NOMO-1 treated with DMSO at 0.1 percent for 48 hours (cell line): ENCODE results near the gene QRFP.

Experiments used
- DNase-seq: peaks from one replicate; lab custom pipeline; 2025; ENCODE audit not compliant: unreplicated experiment; lab: John Stamatoyannopoulos, UW

QRFP gene

DNA sequence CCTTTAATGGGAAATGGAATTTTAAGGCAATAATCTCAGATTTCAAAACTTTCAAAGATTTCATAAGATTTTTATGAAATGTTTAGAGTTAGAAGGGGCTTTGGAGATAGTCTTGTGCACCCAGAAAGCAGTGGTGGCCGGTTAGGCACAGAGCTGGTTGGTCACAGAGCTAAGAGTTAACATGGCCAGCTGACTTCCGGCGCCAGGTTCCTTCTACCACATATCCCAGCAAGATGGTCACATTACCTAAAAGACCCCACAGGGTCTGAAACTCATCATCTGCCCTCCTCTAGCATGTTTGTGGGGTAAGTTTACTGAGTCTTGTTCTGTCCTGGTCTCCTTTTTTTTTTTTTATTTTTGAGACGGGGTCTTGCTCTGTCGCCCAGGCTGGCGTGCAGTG lies 19.3 kb downstream of the QRFP start:
- no peak for DNase-seq

DNA sequence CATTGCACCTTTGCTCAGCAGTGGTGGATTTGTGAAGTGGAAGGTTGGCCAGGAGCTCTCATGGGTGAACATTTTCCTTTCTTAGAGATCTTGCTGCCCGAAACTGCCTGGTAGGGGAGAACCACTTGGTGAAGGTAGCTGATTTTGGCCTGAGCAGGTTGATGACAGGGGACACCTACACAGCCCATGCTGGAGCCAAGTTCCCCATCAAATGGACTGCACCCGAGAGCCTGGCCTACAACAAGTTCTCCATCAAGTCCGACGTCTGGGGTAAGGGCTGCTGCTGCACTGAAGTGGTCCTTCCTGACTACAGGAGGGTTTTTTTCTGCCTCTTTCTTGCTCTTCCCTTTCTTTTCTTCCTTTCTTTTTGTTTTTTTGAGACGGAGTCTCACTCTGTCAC lies 21.8 kb downstream of the QRFP start:
- DNase-seq, result no peak

DNA sequence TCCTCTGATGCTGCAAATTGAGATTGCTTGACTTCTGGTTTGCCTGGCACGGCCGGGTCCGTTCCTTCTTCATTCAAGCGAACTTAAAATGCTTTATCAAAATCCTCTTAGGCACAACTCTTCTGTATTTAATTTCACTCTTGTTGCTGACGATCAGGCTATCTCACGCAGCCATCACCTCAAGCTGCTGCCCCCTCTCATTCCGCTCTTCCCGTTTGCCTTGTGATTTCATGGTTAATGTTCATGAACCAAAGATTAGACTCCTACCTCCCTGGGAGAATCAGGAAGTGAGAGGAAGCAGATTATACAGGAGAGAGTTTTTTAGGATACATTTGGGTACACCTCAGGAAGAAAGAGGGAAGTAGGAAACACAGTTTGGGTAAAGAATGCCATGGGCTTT lies 22.6 kb downstream of the QRFP start:
- no peak for DNase-seq

DNA sequence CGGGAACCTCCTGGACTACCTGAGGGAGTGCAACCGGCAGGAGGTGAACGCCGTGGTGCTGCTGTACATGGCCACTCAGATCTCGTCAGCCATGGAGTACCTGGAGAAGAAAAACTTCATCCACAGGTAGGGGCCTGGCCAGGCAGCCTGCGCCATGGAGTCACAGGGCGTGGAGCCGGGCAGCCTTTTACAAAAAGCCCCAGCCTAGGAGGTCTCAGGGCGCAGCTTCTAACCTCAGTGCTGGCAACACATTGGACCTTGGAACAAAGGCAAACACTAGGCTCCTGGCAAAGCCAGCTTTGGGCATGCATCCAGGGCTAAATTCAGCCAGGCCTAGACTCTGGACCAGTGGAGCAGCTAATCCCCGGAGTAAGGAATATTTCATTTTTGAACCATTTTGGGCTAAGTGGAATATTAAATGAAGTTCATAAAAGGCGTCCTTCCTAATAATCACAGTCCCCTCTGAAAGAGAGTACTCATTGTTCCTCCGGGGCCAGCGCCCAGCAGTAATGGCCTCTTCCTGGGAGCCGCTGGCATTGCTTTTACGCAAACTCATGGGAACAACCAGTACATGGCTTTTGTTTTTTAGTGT lies 23.6 kb downstream of the QRFP start:
- DNase-seq, result no peak

DNA sequence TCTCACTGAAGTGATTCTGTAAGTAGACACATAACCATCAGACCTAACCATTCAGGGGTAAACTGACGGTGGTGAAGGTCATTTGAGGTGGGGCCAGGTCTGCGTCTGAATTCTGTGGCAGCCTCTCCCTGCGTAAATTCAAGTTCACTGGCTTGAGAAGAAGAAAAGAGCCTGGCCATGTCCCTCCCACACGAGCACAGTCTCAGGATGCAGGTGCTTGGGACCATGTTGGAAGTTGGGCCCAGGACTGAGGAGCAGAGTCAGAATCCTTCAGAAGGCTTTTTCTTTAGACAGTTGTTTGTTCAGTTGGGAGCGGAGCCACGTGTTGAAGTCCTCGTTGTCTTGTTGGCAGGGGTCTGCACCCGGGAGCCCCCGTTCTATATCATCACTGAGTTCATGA lies 24.1 kb downstream of the QRFP start:
- no peak for DNase-seq

DNA sequence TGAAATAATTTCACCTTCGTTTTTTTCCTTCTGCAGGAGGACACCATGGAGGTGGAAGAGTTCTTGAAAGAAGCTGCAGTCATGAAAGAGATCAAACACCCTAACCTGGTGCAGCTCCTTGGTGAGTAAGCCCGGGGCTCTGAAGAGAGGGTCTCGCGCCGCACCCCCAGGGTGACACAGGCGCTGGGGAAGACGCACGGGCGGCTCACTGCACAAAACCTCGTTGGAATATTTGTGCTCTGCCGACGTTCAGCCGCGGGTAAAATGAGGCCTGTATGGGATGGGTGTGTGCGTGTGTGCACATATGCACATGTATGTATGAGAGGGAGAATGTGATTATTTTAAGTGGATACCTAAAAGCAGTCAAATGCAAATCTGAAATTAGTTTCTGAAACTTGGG lies 24.5 kb downstream of the QRFP start:
- DNase-seq, result no peak

DNA sequence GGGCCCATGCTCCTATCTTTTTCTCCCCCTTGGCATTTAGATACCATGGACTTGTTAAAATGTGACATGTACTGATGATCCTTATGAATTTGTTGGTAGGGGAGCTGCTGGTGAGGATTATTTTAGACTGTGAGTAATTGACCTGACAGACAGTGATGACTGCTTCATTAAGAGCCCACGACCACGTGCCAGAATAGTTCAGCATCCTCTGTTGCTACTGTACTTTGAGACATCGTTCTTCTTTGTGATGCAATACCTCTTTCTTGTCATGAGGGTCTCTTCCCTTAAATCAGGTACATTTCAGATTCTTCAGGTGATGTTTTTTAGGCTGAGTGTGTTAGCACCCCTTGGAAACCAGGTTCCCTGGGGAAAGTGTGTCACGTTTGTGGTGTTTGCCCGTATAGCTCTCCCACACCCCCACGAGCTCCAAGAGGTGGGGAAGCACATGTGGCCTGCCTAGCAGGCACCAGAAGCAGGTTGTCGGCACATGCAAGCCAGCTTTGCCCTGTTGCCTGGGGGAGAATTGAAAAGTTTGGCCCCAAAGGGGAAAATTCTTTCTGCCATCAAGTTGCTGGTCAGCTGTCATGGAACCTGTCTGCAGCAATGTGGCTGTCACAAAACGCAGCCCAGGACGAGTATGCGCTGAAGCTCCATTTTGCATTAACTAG lies 25.1 kb downstream of the QRFP start:
- no peak for DNase-seq

DNA sequence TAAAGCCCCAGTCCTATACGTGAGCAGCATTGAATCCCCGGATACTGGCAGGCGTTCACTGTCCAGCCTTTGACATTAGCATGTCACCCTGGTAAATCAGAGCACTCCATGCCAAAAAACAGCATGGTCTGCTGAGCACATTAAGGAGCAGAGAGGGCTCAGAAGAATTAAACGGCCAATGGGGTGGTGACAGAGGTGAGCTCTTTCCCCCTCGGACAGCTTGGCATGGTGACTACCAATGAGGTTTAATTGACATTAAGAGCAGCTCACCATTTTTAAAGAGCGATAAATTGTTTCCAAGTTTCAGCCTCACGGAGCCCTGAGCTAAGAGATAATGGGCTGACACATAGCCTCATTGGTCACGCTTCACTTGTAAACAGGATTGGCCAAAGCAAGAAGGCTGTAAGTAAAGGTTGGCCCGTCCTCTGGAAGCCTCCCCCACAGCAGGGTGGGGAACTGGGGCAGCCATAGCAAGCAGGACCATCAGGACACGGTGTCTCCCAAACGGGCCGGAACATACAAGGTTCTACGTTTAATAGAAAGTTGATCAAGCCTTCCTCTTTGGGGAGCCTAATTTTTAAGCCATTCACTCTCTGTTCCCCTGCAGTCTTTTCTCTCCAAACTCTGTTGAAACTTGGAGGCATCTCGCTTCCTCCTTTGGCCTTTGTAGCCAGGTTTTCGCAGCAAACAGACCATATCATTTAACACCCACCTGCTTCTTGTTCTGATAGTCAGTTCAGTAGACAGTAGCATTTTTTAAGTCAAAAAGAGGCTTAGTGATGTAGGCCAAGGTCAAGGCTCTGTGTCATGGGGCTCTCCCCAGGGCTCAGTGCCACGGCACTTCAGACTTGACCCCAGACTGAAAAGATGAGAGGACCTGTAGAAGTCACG lies 25.9 kb downstream of the QRFP start:
- no peak for DNase-seq

DNA sequence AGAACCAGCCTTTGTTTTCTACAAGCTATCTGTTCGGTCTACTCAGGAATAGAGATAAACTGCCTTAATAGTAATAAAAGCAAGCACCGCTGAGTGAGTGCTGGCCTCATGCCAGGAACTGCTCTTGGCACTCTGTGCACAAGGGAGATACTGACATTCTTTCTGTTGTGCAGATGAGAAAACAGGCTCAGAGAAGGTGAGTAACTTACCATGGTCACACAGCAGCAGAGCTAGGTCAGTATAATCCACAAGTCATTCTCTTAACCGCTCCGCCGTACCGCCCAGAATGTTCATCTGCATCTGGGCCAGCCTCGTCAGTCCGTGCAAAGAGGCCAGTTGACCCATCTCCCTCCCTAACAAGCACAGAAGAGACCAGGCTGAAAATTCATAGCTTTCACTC lies 27.4 kb downstream of the QRFP start:
- no peak for DNase-seq

DNA sequence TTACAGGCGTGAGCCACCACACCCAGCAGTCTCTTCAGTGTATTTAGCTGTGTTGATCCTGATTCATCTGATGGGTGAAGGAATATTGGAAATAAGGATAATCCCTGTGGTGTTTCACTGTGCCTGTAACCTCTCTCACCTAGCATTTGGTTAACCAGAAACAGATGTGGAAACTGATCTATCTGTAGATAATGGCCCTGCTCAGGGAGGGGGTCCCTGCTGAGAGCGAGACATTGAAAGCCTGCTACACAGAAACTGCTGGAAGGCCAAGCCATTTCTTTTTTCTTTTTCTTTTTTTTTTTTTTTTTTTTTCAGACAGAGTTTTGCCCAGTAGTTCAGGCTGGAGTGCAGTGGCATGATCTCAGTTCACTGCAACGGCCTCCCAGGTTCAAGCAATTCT lies 28.4 kb downstream of the QRFP start:
- no peak for DNase-seq

DNA sequence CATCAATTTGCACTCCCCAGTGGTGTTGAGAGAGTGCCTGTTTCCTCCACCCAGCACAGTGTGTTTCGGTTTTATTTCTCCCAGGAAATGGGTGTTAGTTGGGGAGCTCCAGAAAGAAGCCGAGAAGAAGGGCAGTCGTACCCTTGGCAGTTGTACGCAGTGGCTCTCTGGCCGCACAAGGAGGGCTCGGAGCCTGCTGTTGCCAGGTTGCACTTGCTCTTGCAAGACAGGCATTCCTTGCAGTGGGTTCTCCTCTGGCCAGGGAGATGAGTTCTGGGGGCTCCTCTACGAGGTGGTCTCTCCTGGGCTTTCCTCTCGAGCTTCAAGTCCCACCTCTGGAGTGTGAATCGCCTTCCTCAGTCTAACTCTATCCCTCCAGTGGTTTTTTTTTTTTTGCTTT lies 29.1 kb downstream of the QRFP start:
- DNase-seq, result no peak

DNA sequence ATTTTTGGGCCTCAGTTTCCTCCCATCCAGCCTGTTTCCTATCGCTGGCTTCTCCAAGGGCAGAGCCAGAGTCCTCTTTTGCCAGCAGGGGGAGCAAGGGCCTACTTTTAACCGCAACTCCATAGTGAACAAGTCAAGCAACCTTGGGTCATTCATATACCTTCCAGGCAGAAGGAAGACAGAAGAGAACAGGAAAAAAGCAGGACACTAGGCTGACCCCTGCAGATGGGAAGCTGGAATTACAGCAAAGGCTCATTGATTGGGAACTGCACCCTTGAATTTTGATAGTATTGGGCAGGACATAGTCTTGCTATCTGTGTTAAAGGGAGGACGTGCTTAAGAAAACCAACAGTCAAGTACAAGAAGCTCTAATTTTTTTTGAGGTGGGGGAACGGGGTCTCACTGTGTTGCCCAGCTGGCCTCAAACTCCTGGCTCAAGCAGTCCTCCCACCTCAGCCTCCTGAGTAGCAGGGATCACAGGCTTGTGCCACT lies 30.1 kb downstream of the QRFP start:
- DNase-seq, result peak; percentile 69

DNA sequence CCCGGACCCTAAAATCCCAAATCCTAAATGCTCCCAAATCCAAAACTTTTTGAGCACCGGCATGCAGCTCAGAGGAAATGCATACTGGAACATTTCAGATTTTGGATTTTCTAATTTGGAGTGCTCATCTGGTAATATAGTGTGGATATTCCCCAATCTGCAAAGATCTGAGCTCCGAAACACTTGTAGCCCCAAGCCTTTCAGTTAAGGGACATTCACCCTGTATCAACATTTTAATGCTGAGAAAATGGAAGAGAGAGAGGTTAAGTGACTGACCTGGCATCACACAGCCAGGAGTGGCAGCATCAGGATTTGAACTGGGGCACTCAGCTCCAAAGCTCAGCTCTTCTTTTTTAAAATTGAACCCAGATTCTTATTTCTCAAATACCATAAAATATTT lies 30.7 kb downstream of the QRFP start:
- no peak for DNase-seq

DNA sequence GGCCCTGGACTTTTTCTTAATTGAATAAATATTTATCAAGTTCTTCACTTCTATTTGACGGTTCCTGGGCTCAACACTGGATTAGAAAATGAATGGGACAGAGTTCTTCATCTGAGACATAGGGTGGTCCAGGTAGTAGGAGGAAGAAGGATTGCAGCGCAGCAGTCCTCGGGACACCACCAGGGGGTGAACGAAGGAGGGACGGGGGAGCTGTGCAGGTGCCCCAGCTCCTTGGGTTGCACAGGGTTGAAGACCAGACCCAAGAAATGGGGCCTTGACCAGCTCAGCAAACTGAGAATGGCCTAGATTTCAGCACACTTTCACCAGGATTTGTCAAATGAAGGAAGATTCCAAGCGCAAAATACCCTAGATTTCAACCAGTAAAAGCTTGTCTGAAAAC lies 32.1 kb downstream of the QRFP start:
- DNase-seq, result no peak

DNA sequence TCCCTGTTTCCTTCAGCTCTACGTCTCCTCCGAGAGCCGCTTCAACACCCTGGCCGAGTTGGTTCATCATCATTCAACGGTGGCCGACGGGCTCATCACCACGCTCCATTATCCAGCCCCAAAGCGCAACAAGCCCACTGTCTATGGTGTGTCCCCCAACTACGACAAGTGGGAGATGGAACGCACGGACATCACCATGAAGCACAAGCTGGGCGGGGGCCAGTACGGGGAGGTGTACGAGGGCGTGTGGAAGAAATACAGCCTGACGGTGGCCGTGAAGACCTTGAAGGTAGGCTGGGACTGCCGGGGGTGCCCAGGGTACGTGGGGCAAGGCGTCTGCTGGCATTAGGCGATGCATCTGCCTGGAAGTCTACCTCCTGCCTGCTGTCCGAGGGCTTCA lies 33.9 kb downstream of the QRFP start:
- no peak for DNase-seq

DNA sequence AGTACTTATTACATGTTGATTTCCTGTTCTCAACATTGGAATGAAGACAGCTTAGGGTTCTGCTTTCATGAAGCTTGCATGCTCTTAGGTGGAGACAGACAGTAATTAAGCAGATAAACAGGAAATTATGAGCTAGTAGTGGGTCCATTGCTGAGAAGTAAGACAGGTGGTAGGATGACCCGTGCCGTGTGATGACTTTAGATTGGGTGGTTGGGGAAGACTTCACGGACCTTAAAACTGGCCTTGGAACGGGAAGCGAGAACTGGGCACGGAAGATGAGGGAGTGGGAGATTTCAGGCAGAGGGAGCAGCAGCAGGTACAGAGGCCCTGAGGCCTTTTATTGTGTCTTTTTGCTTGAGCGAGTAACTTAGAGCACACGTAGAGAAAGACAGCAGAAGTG lies 34.4 kb downstream of the QRFP start:
- DNase-seq, result no peak

DNA sequence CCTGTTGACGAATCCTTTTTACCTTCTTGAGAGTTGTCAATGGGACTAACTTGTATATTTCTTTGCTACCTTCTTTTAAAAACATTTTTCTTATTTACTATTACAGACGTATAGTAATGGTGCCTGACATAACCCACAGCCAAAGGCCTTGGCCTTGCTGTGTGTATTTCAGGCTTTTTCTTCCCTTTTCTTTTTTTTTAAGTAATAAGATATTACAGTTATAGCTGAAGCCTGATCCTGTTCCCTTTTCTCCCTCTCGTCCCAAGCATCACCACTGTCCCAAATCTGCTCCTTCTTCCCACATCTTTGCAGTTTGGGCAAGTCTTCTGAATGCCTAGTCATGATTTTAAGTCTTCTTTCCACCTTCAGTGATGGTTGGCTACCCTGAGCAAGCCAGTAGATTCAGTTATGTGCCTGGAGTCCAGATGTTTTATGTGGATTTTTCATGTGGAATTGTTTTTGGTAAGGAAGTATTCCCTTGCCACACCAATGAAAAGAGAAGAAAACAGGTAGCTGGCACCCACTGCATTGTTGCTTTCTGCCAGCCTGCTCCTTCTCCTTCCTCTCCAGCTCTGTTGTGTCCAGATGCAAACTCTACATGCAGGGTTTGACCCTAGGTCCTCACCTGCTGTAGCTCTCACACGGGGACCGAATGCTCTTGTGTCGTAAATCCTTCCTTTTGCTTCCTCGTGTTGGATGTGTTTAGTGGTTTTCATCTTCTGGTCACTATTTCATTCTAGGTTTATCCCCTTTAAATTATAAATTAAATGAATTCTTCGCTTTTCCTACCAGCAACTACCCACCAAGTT lies 35.0 kb downstream of the QRFP start:
- DNase-seq, result no peak

DNA sequence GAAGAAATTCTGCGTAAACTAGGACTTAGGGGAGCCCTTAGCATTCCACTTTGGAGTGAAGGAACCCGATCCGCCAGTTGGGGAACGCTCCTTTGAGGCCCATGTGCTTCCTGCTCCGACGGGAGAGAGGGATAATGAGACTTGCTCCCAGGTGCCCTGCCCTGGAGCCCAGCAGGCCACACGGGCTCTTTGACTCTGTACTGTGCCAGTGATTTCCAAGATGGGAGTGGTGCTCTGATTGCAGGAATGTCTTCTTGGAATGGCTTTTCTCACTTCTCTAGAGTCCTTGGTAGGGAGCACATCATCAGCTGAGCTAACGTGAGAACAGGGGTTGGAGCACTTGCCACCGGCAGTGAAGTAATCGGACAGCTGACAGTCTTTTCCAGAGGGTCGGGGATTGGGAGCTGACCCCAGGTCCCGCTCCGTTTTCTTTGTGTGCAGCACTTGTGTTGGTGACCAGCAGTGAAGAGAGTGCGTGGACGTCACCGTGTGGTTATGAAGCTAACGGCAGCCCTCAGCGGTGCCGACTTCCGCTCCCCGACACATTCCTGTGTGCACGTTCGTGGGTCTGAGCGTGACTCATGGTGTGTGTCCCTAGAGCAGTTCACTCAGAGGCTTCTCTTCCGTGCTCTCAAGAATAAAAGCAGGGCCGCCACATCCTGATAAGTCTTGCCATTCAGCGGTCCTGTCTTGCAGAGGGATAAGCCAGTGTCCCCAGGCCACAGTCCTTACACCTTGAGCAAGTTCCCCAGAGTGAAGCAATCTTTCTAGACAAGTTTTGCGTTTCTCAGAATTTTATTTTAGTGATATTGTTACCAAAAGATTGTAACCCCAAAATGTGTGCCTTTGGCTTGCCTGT lies 35.9 kb downstream of the QRFP start:
- DNase-seq, result no peak

DNA sequence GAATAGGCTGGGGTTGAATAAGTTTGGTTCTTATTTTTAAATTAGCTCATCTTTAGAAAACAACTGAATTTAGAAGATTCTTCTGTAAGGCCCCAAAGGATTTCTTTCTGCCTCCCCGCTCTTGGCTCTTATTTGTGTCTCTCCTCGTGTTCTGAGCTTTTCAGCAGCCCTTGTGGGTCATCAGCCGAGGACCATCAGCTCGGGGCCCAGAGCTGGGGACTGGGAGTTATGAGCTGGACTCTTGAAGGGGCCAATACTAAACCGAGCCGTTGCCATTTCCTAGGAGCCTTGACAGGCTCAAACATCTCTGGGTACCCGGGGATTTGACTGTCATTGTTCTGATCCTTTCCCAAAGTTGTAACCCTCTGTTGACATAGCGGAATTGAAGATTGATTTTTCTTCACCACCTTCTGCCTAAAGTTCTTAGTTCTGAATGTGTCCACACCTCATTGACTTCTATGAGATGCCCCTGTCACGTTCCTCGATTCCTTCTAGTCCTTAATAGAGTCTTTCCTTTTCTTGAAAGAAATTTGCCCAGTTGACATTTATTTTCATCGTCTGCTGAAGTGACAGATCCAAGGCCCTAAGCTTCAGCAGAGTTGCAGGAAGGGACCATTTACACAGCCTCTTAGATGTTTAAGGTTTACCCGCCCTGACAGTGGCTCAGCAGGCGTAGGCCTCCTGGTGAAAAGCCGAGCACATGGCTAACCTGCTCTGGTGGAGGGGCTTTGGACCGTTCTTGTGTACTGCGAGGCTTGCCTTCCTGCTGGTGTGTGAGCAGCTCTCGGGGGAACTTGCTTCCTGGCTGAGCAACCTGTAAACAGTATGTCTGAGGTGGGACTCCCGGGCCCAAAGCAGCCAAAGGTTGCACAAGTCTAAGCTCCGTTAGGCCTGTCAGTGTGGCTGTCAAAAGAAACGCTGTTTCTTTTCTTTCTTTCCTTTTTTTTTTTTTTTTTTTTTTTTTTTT lies 37.6 kb downstream of the QRFP start:
- DNase-seq, result no peak
